AG04450 (cell line): Measurements from ENCODE around the gene SYF2. TPM values are rescaled to one million over a fixed set of nuclear protein-coding genes. Genes with fewer than 3 reads are reported as not detected.

Source experiments
- CTCF ChIA-PET: fragments of 300-600, 350-600 bp; formaldehyde crosslinking; extraction: SDS; loops from one replicate; lab custom pipeline; 2022; ENCODE audit warnings: antibody characterized with exemption, inconsistent platforms; lab: Charles Lee
- POLR2A ChIA-PET: fragments of 350-600 bp; formaldehyde crosslinking; extraction: SDS; loops from one replicate; lab custom pipeline; 2021; ENCODE audit warnings: antibody characterized with exemption, inconsistent platforms; lab: Yijun Ruan, JAX
- DNase-seq: peaks from one replicate; pipeline ENCODE4 v3.0.0-alpha.2; 2011; ENCODE audit warnings: low read depth, low spot score
- H3K27ac ChIP-seq: one replicate; pipeline ENCODE4 v1.5.1; 2012; ENCODE audit warnings: low read depth, low read length, control low read depth
- H3K27me3 ChIP-seq: one replicate; pipeline ENCODE4 v1.6.0; 2012; ENCODE audit warnings: low read length; ENCODE audit not compliant: control insufficient read depth, insufficient read depth
- H3K4me3 ChIP-seq: 2 replicates; pipeline ENCODE4 v1.5.1; 2011; ENCODE audit warnings: mild to moderate bottlenecking, low read depth, low read length, control low read depth
- H3K9me3 ChIP-seq: 2 replicates; pipeline ENCODE4 v1.5.1; 2012; ENCODE audit warnings: low read length; ENCODE audit not compliant: control insufficient read depth, insufficient read depth
- CTCF ChIP-seq: IDR thresholded peaks from 2 replicates; pipeline ENCODE4 v1.5.1; 2011; ENCODE audit warnings: low read depth, low read length, control low read depth, inconsistent platforms
- polyA plus RNA-seq: library from polyadenylated mRNA; depleted of rRNA; stranded (reverse); fragments of >200 nt; gene quantifications from 2 replicates; pipeline ENCODE4 v1.2.3, GENCODE V29; 2011

The SYF2 gene
- polyA plus RNA-seq, 1 experiment: 48.3 TPM

GRCh38 chr1:25197982-25198662 lies 34.2 kb downstream of the SYF2 start:
- no peak for TF ChIP-seq CTCF
- peaks cover 63% of the 10 kb centered on the region for H3K27me3 ChIP-seq
- CTCF ChIA-PET: no interaction called here

GRCh38 chr1:25197235-25197975 lies 34.9 kb downstream of the SYF2 start:
- Histone ChIP-seq H3K27me3 (peaks cover 65% of the 10 kb centered on the region), H3K9me3 (no peaks in the 10 kb centered on the region; the same call in 1 of the 2 replicates), H3K27ac (no peak overlapping the region)

More at GRCh38 chr1:25197982-25198662, 34.2 kb downstream of the SYF2 start:
- H3K4me3 ChIP-seq: no peak overlapping the region
- H3K27ac ChIP-seq: no peak overlapping the region
- DNase-seq: no peak
- POLR2A ChIA-PET: no interaction called here
- H3K9me3 ChIP-seq: no peaks in the 10 kb centered on the region; the same call in 1 of the 2 replicates

GRCh38 chr1:25196830-25197229 lies 35.5 kb downstream of the SYF2 start:
- CTCF ChIA-PET: interaction anchor here (3.5 kb wide), 1 partner anchor 7 kb away, joined by 17 read pairs; no protein-coding TSS in a partner anchor
- no peak overlapping the region for H3K4me3 ChIP-seq
- no peak overlapping the region for H3K27ac ChIP-seq
- TF ChIP-seq CTCF: no peak
- POLR2A ChIA-PET: no interaction called here
- no peaks in the 10 kb centered on the region; the same call in 1 of the 2 replicates for H3K9me3 ChIP-seq
- H3K27me3 ChIP-seq: peaks cover 61% of the 10 kb centered on the region
- DNase-seq: no peak

More at GRCh38 chr1:25197235-25197975, 34.9 kb downstream of the SYF2 start:
- ChIA-PET POLR2A (no interaction called here), CTCF (interaction anchor here (3.5 kb wide), 1 partner anchor 7 kb away, joined by 17 read pairs; no protein-coding TSS in a partner anchor)
- DNase-seq: no peak
- TF ChIP-seq CTCF: no peak
- no peak overlapping the region for H3K4me3 ChIP-seq

GRCh38 chr1:25195835-25196234 lies 36.5 kb downstream of the SYF2 start:
- no peak for TF ChIP-seq CTCF
- Histone ChIP-seq H3K4me3 (no peak overlapping the region), H3K27ac (no peak overlapping the region), H3K9me3 (no peaks in the 10 kb centered on the region; the same call in 1 of the 2 replicates), H3K27me3 (peaks cover 57% of the 10 kb centered on the region)
- no peak for DNase-seq
- POLR2A ChIA-PET: no interaction called here
- CTCF ChIA-PET: interaction anchor here (3.5 kb wide), 1 partner anchor 8 kb away, joined by 17 read pairs; no protein-coding TSS in a partner anchor

- CTCF ChIA-PET: interaction anchor here (3.5 kb wide), 1 partner anchor 10 kb away, joined by 17 read pairs; no protein-coding TSS in a partner anchor
- Histone ChIP-seq H3K9me3 (no peaks in the 10 kb centered on the region), H3K27ac (no peak overlapping the region), H3K4me3 (no peak overlapping the region), H3K27me3 (peaks cover 46% of the 10 kb centered on the region)
- no peak for DNase-seq
- POLR2A ChIA-PET: no interaction called here
- no peak for TF ChIP-seq CTCF
Observed at GRCh38 chr1:25194572-25195020, 37.7 kb downstream of the SYF2 start.
